AG09309 (cell line): ENCODE results near the gene MAPK11.

Experiments used
- DNase-seq: peaks from one replicate; pipeline ENCODE4 v3.0.0-alpha.2; 2010; ENCODE audit warnings: low read depth
- H3K4me3 ChIP-seq: 2 replicates; pipeline ENCODE4 v1.5.1; 2011; ENCODE audit warnings: mild to moderate bottlenecking, low read depth, low read length, moderate library complexity; ENCODE audit not compliant: control insufficient read depth
- CTCF ChIP-seq: IDR thresholded peaks from 2 replicates; pipeline ENCODE4 v1.5.1; 2011; ENCODE audit warnings: mild to moderate bottlenecking, low read depth, low read length, inconsistent platforms; ENCODE audit not compliant: insufficient read depth, control insufficient read depth; ENCODE audit errors: missing control alignments

The MAPK11 gene

GRCh38 chr22:50316114-50317065 lies 46.2 kb upstream of the MAPK11 start:
- no peak overlapping the region for H3K4me3 ChIP-seq
- TF ChIP-seq CTCF = no peak
- DNase-seq = no peak

- DNase-seq = no peak
These were observed 45.3 kb upstream of the MAPK11 start for GRCh38 chr22:50315289-50316113.

GRCh38 chr22:50314455-50315288 lies 44.5 kb upstream of the MAPK11 start:
- TF ChIP-seq CTCF = no peak
- DNase-seq = no peak
- H3K4me3 ChIP-seq = no peak overlapping the region

More at GRCh38 chr22:50315289-50316113, 45.3 kb upstream of the MAPK11 start:
- H3K4me3 ChIP-seq = no peak overlapping the region
- TF ChIP-seq CTCF = no peak

GRCh38 chr22:50314081-50314454 lies 43.9 kb upstream of the MAPK11 start:
- H3K4me3 ChIP-seq = no peak overlapping the region
- no peak for DNase-seq
- TF ChIP-seq CTCF = no peak

- no peak overlapping the region for H3K4me3 ChIP-seq
- TF ChIP-seq CTCF = no peak
- no peak for DNase-seq
These were observed 43.4 kb upstream of the MAPK11 start for GRCh38 chr22:50313600-50313999.

- no peak for TF ChIP-seq CTCF
- no peak for DNase-seq
- no peak overlapping the region for H3K4me3 ChIP-seq
These were observed 42.8 kb upstream of the MAPK11 start for GRCh38 chr22:50313021-50313420.
